NCI-H1092 (cell line): ENCODE measurements around the gene CCDC117.

Experiments
- DNase-seq: peaks from one replicate; lab custom pipeline; 2025; lab: John Stamatoyannopoulos, UW

The CCDC117 gene

GRCh38 chr22:28769394-28770085, 3.0 kb upstream of the CCDC117 start:
- DNase-seq: no peak

- peak; percentile 54 for DNase-seq
Measured at GRCh38 chr22:28771195-28771791, 1.2 kb upstream of the CCDC117 start.

GRCh38 chr22:28773461-28773867, 969 bp downstream of the CCDC117 start:
- DNase-seq: no peak

- no peak for DNase-seq
Measured at GRCh38 chr22:28774378-28774777, 1.9 kb downstream of the CCDC117 start.

- DNase-seq: no peak
Measured at GRCh38 chr22:28779833-28780232, 7.3 kb downstream of the CCDC117 start.

- DNase-seq: no peak
Measured at GRCh38 chr22:28780296-28780695, 7.8 kb downstream of the CCDC117 start.

GRCh38 chr22:28783786-28784671, 11.5 kb downstream of the CCDC117 start:
- no peak for DNase-seq

GRCh38 chr22:28788601-28789000, 16.1 kb downstream of the CCDC117 start:
- no peak for DNase-seq

GRCh38 chr22:28791124-28791523, 18.6 kb downstream of the CCDC117 start:
- DNase-seq: no peak

- DNase-seq: no peak
Measured at GRCh38 chr22:28791841-28792490, 19.5 kb downstream of the CCDC117 start.

GRCh38 chr22:28792491-28793383, 20.2 kb downstream of the CCDC117 start:
- no peak for DNase-seq

GRCh38 chr22:28793976-28794584, 21.6 kb downstream of the CCDC117 start:
- DNase-seq: no peak

- DNase-seq: no peak
Measured at GRCh38 chr22:28795071-28795693, 22.7 kb downstream of the CCDC117 start.

GRCh38 chr22:28795932-28796856, 23.7 kb downstream of the CCDC117 start:
- DNase-seq: no peak

GRCh38 chr22:28798810-28799605, 26.5 kb downstream of the CCDC117 start:
- DNase-seq: no peak

GRCh38 chr22:28799606-28800307, 27.3 kb downstream of the CCDC117 start:
- no peak for DNase-seq

GRCh38 chr22:28800308-28801041, 28.0 kb downstream of the CCDC117 start, which contains the start of gene XBP1:
Gene XBP1, minus strand, starts transcription at chr22:28800569.
- peak; percentile 88 for DNase-seq
